BLaER1 treated with 17β-estradiol and CSF1 and Interleukin-3, amounts not matched to agents 10 nM and 100 nM (cell line): ENCODE data around the gene NOL11.

Source experiments
- H3K27ac ChIP-seq, 11 experiments: shearing (Covaris generic); formaldehyde crosslinking; 2 replicates each; pipeline ENCODE4 v1.8.1; 2022
- H3K27me3 ChIP-seq, 11 experiments: shearing (Covaris generic); formaldehyde crosslinking; 2 replicates each; pipeline ENCODE4 v1.8.1; 2022
- H3K36me3 ChIP-seq, 11 experiments: shearing (Covaris generic); formaldehyde crosslinking; 2 replicates each; pipeline ENCODE4 v1.8.1; 2022
- H3K4me1 ChIP-seq, 10 experiments: shearing (Covaris generic); formaldehyde crosslinking; 2 replicates each; pipeline ENCODE4 v1.8.1; 2022
- H3K4me2 ChIP-seq, 11 experiments: shearing (Covaris generic); formaldehyde crosslinking; 2 replicates each; pipeline ENCODE4 v1.8.1; 2022
- H3K4me3 ChIP-seq, 10 experiments: shearing (Covaris generic); formaldehyde crosslinking; 2 replicates each; pipeline ENCODE4 v1.8.1; 2022
- H3K9ac ChIP-seq, 11 experiments: shearing (Covaris generic); formaldehyde crosslinking; 2 replicates each; pipeline ENCODE4 v1.8.1; 2022
- H3K9me3 ChIP-seq, 11 experiments: shearing (Covaris generic); formaldehyde crosslinking; replicated peaks in 1 of 11; 2 replicates each; pipeline ENCODE4 v1.8.1; 2022
- H4K20me1 ChIP-seq, 11 experiments: shearing (Covaris generic); formaldehyde crosslinking; 2 replicates each; pipeline ENCODE4 v1.8.1; 2022
- Cebpa-rat ChIP-seq, 11 experiments: shearing (Covaris generic); IDR thresholded peaks; 2 replicates each; pipeline ENCODE4 v1.8.1; 2022

Gene NOL11

DNA sequence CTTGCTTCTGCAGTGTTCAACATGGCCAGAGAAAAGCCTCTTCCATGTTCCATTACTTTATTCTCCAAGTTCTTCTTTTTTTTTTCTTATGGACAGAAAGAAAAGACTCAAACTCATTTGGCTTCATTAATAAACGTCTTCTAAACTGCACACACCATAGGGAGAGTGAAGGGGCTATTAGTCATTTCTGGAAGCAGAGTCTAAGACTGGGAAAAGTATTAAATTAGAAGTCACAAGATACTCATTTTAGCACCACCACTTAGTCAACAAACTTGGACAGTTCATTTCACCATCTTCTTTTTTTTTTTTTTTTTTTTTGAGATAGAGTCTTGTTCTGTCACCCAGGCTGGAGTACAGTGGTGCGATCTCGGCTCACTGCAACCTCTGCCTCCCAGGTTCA is 52.8 kb downstream of the NOL11 start:
- Histone ChIP-seq H4K20me1 (no peaks in the 10 kb centered on the region), H3K9me3 (peaks cover 0 to 5% (median 0%) of the 10 kb centered on the region in 11 experiments; a peak in 1 of 22 replicates), H3K9ac (no peak overlapping the region)

DNA sequence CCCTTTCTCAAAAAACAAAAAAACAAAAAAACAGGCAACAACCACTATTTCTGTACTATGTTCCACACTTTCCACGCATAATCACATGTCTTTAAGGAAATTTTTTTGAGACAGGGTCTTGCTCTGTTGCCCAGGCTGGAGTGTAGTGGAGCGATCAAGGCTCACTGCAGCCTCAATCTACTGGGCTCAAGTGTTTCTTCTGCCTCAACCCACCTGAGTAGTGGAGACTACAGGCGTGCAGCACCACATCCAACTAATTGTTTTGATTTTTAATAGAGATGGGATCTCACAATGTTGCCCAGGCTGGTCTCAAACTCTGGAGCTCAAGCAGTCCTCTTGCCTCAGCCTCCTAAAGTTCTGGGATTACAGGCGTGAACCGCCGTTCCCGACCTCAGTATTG is 54.9 kb downstream of the NOL11 start:
- H3K4me2 ChIP-seq = no peak overlapping the region
- H3K27ac ChIP-seq = no peak overlapping the region
- H3K27me3 ChIP-seq = no peaks in the 10 kb centered on the region
- no peaks in the 10 kb centered on the region for H3K36me3 ChIP-seq
- H4K20me1 ChIP-seq = no peaks in the 10 kb centered on the region
- no peaks in the 10 kb centered on the region for H3K9me3 ChIP-seq
- no peak for TF ChIP-seq Cebpa-rat (IDR thresholded peaks at IDR 0.05)
- no peak overlapping the region for H3K4me3 ChIP-seq
- peaks cover 0 to 8% (median 6%) of the 10 kb centered on the region in 10 experiments; a peak in 9 of 20 replicates for H3K4me1 ChIP-seq
- H3K9ac ChIP-seq = no peak overlapping the region

More for the DNA sequence above, 52.8 kb downstream of the NOL11 start:
- Histone ChIP-seq H3K27ac (no peak overlapping the region), H3K4me1 (peaks cover 0 to 8% (median 6%) of the 10 kb centered on the region in 10 experiments; a peak in 9 of 20 replicates), H3K4me2 (no peak overlapping the region), H3K4me3 (no peak overlapping the region), H3K36me3 (peaks cover 0 to 8% (median 4%) of the 10 kb centered on the region in 11 experiments; a peak in 11 of 22 replicates), H3K27me3 (no peaks in the 10 kb centered on the region)
- no peak for TF ChIP-seq Cebpa-rat (IDR thresholded peaks at IDR 0.05)

DNA sequence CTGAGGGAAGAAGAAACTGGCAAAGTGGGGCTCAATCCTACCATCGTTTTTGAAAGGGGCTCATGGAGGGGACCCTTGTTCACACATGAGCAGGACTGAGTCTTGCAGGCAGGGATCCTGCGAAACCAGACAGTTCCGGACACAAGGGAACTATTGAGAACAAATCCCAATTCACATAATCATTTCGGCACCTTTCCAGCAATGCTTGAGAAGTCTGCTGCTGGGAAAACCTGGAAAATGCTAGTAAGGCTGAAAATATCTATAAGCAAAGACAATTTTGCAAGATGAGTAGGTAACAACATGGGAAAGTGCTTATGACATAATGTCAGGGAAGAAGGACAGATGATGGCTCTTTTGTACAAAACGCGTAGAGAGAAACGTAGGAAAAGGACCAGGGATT is 55.5 kb downstream of the NOL11 start:
- Histone ChIP-seq H3K4me3 (no peak overlapping the region), H3K9ac (no peak overlapping the region), H3K27me3 (no peaks in the 10 kb centered on the region), H4K20me1 (no peaks in the 10 kb centered on the region), H3K4me2 (no peak overlapping the region), H3K36me3 (no peaks in the 10 kb centered on the region), H3K4me1 (peaks cover 0 to 8% (median 6%) of the 10 kb centered on the region in 10 experiments; a peak in 9 of 20 replicates), H3K27ac (no peak overlapping the region), H3K9me3 (no peaks in the 10 kb centered on the region)
- no peak for TF ChIP-seq Cebpa-rat (IDR thresholded peaks at IDR 0.05)

DNA sequence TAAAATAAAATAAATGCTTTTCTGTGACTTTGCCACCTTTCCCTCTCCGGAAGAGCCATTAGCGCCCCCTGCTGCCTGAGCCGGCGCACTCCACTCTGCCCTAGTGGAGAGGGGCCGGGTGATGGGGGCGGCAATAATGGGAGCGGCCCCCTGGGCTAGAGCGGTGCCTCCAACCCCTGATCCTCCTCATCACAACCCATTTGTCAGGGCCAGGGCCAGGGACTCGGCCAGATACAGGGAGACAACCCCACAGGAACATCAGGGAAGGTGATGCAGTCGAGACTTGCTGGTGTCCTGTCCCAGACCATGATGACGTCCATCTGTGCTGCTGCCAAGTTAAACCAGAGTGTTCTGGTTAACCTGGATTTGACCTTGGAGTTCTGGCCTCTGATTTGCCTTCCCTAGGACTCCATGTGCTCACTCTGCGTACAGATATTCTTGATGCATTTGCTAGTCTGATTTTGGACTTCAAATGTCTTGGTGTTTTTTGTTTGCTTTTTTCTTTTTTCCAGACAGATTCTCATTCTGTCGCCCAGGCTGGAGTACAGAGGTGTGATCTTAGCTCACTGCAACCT is 61.4 kb downstream of the NOL11 start:
- Histone ChIP-seq H3K9me3 (no peaks in the 10 kb centered on the region), H3K27ac (no peak overlapping the region), H3K9ac (no peak overlapping the region), H3K4me2 (no peak overlapping the region), H3K27me3 (no peaks in the 10 kb centered on the region), H4K20me1 (no peaks in the 10 kb centered on the region), H3K4me1 (peaks cover 0 to under 1% (median 0%) of the 10 kb centered on the region in 10 experiments; a peak in 1 of 20 replicates), H3K36me3 (no peaks in the 10 kb centered on the region), H3K4me3 (no peak overlapping the region)
- no peak for TF ChIP-seq Cebpa-rat (IDR thresholded peaks at IDR 0.05)

DNA sequence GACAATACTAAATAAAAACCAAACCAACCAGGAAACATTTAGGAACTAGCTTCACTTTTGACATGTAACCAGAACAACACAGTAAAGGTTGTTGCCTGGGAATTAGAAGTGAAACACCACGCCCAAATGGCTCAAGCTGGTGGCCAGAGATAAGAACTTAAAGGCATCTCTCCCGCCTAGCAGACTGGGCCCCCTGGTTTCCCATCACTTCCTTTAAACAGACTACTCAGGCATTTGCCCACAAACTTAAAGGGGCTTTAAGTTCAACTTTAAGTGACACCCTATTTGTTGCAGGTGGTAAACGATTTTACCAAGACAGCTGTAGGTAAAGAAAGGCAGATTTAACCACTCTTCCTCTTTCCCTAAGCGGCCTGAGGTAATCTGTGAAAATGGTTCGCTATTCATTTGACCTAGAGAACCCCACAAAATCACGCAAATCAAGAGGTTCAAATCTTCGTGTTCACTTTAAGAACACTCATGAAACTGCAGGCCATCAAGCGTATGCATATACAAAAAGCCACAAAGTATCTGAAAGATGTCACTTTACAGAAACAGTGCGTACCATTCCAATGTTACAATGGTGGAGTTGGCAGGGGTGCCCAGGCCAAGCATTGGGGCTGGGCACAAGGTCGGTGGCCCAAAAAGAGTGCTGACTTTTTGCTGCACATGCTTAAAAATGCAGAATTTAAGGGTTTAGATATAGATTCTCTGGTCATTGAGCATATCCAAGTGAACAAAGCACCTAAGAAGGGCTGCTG is 66.8 kb downstream of the NOL11 start:
- Histone ChIP-seq H3K27me3 (no peaks in the 10 kb centered on the region), H3K27ac (no peak overlapping the region), H3K4me1 (peaks cover 0 to 3% (median 0%) of the 10 kb centered on the region in 10 experiments; a peak in 1 of 20 replicates), H3K4me2 (no peak overlapping the region), H4K20me1 (no peaks in the 10 kb centered on the region), H3K9me3 (peaks cover 0 to 9% (median 6%) of the 10 kb centered on the region in 11 experiments; a peak in 6 of 22 replicates), H3K36me3 (no peaks in the 10 kb centered on the region), H3K9ac (no peak overlapping the region), H3K4me3 (no peak overlapping the region)
- TF ChIP-seq Cebpa-rat (IDR thresholded peaks at IDR 0.05) = no peak

DNA sequence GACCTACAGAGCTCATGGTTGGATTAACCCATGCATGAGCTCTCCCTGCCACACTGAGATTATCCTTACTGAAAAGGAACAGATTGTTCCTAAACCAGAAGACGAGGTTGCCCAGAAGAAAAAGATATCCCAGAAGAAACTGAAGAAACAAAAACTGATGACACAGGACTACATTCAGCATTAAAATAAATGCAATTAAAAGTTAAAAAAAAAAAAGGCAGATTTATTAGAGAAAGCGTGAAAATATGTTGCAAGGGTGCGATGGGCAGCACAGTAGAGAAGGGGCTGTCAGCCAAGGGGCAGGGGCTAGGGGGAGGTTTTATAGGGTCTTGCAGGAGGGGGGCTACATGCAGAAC is 67.4 kb downstream of the NOL11 start:
- H3K4me3 ChIP-seq = no peak overlapping the region
- H3K27me3 ChIP-seq = no peaks in the 10 kb centered on the region
- peaks cover 0 to 9% (median 6%) of the 10 kb centered on the region in 11 experiments; a peak in 6 of 22 replicates for H3K9me3 ChIP-seq
- H3K9ac ChIP-seq = no peak overlapping the region
- H3K4me2 ChIP-seq = no peak overlapping the region
- no peaks in the 10 kb centered on the region for H3K36me3 ChIP-seq
- H3K4me1 ChIP-seq = peaks cover 0 to 3% (median 0%) of the 10 kb centered on the region in 10 experiments; a peak in 1 of 20 replicates
- H3K27ac ChIP-seq = no peak overlapping the region
- no peak for TF ChIP-seq Cebpa-rat (IDR thresholded peaks at IDR 0.05)
- H4K20me1 ChIP-seq = no peaks in the 10 kb centered on the region

DNA sequence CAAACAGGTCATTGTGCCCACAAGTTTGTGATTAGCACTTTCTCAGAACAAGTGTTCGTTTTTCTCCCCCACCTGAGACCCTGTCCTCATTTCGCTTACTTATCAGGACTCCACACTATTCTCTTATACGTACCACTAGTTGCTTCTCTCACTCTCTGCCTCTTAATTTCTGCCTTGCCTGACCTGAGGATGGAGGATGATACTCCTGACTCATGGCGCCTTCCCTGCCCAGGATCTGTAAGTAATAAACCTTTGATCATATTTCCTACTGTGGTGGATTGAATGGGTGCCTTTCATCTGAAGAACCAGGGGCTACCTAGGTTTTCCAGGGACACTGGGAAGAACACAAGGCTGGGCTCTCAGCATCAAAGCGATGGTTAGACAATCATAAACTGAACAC is 67.8 kb downstream of the NOL11 start:
- no peaks in the 10 kb centered on the region for H3K27me3 ChIP-seq
- no peaks in the 10 kb centered on the region for H3K36me3 ChIP-seq
- H3K9me3 ChIP-seq = peaks cover 0 to 9% (median 6%) of the 10 kb centered on the region in 11 experiments; a peak in 6 of 22 replicates
- H3K9ac ChIP-seq = no peak overlapping the region
- H3K4me1 ChIP-seq = peaks cover 0 to 3% (median 0%) of the 10 kb centered on the region in 10 experiments; a peak in 1 of 20 replicates
- no peak for TF ChIP-seq Cebpa-rat (IDR thresholded peaks at IDR 0.05)
- no peak overlapping the region for H3K4me3 ChIP-seq
- no peak overlapping the region for H3K27ac ChIP-seq
- H4K20me1 ChIP-seq = no peaks in the 10 kb centered on the region
- no peak overlapping the region for H3K4me2 ChIP-seq
